Glutamatergic neuron (in vitro differentiated cells): Measurements from ENCODE around the gene TTC38. TPM values are rescaled to one million over a fixed set of nuclear protein-coding genes. Genes with fewer than 3 reads are reported as not detected.

ENCODE experiments used
- DNase-seq: peaks from one replicate; pipeline ENCODE4 v3.0.0; 2022
- H3K27ac Mint-ChIP-seq: one replicate; pipeline ENCODE4 v1.8.0; 2020; ENCODE audit warnings: mild to moderate bottlenecking, mixed read lengths, inconsistent platforms; ENCODE audit not compliant: unreplicated experiment
- H3K27me3 Mint-ChIP-seq: one replicate; pipeline ENCODE4 v1.8.0; 2020; ENCODE audit warnings: mild to moderate bottlenecking, moderate library complexity, mixed read lengths, inconsistent platforms; ENCODE audit not compliant: unreplicated experiment
- H3K36me3 Mint-ChIP-seq: one replicate; pipeline ENCODE4 v1.8.0; 2020; ENCODE audit warnings: mild to moderate bottlenecking, mixed read lengths, inconsistent platforms; ENCODE audit not compliant: unreplicated experiment
- H3K4me1 Mint-ChIP-seq: one replicate; pipeline ENCODE4 v1.8.0; 2020; ENCODE audit warnings: mild to moderate bottlenecking, low read depth, mixed read lengths, inconsistent platforms; ENCODE audit not compliant: unreplicated experiment
- H3K4me3 Mint-ChIP-seq: one replicate; pipeline ENCODE4 v1.8.0; 2020; ENCODE audit warnings: mild to moderate bottlenecking, mixed read lengths, inconsistent platforms; ENCODE audit not compliant: unreplicated experiment
- H3K9me3 Mint-ChIP-seq: one replicate; pipeline ENCODE4 v1.8.0; 2020; ENCODE audit warnings: mild to moderate bottlenecking, moderate library complexity, mixed read lengths, inconsistent platforms; ENCODE audit not compliant: unreplicated experiment
- total RNA-seq: library from RNA; stranded (reverse); fragmentation: NEBNext Ultra II Directional; extraction: Animal tissue kit (Norgen Biotek cat#: 25700); gene quantifications from one replicate; pipeline ENCODE4 v1.2.1, GENCODE V29; 2021; ENCODE audit not compliant: unreplicated experiment
- TF ChIP-seq, protein P1 (sequence below): fragments of 200-600 bp; sonication (generic); IDR thresholded peaks from one replicate; pipeline ENCODE4 v1.5.0; 2021; ENCODE audit not compliant: partially characterized antibody, unreplicated experiment

TTC38 gene
- total RNA-seq, 1 donor from 2014 or later: 12.5 TPM

GRCh38 chr22:46275455-46276122 lies 7.8 kb downstream of the TTC38 start:
- Mint-ChIP-seq H3K27me3 (peaks cover 3% of the 10 kb centered on the region), H3K4me1 (peaks cover 9% of the 10 kb centered on the region), H3K27ac (no peak overlapping the region), H3K4me3 (no peak overlapping the region), H3K36me3 (peaks cover 15% of the 10 kb centered on the region), H3K9me3 (no peaks in the 10 kb centered on the region)
- no peak for DNase-seq
- TF ChIP-seq, protein P1, sequence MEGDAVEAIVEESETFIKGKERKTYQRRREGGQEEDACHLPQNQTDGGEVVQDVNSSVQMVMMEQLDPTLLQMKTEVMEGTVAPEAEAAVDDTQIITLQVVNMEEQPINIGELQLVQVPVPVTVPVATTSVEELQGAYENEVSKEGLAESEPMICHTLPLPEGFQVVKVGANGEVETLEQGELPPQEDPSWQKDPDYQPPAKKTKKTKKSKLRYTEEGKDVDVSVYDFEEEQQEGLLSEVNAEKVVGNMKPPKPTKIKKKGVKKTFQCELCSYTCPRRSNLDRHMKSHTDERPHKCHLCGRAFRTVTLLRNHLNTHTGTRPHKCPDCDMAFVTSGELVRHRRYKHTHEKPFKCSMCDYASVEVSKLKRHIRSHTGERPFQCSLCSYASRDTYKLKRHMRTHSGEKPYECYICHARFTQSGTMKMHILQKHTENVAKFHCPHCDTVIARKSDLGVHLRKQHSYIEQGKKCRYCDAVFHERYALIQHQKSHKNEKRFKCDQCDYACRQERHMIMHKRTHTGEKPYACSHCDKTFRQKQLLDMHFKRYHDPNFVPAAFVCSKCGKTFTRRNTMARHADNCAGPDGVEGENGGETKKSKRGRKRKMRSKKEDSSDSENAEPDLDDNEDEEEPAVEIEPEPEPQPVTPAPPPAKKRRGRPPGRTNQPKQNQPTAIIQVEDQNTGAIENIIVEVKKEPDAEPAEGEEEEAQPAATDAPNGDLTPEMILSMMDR: no peak

DNA sequence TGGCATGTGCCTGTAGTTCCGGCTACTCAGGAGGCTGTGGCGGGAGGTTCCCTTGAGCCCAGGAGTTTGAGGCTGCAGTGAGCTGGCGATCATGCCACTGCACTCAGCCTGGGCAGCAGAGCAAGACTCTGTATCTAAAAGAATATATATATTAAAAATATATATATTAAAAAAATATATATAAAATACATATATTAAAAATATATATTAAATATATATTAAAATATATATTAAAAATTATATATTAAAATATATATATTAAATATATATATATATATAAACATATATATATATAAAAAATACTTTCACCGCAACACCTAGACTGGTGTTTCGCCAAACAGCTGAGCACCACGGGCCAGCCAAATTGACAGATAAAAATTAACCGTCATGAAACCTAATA lies 8.8 kb downstream of the TTC38 start:
- no peak overlapping the region for H3K4me3 Mint-ChIP-seq
- peaks cover 3% of the 10 kb centered on the region for H3K27me3 Mint-ChIP-seq
- peaks cover 9% of the 10 kb centered on the region for H3K4me1 Mint-ChIP-seq
- H3K9me3 Mint-ChIP-seq: no peaks in the 10 kb centered on the region
- TF ChIP-seq, protein P1: no peak
- no peak for DNase-seq
- H3K36me3 Mint-ChIP-seq: peaks cover 15% of the 10 kb centered on the region
- no peak overlapping the region for H3K27ac Mint-ChIP-seq

DNA sequence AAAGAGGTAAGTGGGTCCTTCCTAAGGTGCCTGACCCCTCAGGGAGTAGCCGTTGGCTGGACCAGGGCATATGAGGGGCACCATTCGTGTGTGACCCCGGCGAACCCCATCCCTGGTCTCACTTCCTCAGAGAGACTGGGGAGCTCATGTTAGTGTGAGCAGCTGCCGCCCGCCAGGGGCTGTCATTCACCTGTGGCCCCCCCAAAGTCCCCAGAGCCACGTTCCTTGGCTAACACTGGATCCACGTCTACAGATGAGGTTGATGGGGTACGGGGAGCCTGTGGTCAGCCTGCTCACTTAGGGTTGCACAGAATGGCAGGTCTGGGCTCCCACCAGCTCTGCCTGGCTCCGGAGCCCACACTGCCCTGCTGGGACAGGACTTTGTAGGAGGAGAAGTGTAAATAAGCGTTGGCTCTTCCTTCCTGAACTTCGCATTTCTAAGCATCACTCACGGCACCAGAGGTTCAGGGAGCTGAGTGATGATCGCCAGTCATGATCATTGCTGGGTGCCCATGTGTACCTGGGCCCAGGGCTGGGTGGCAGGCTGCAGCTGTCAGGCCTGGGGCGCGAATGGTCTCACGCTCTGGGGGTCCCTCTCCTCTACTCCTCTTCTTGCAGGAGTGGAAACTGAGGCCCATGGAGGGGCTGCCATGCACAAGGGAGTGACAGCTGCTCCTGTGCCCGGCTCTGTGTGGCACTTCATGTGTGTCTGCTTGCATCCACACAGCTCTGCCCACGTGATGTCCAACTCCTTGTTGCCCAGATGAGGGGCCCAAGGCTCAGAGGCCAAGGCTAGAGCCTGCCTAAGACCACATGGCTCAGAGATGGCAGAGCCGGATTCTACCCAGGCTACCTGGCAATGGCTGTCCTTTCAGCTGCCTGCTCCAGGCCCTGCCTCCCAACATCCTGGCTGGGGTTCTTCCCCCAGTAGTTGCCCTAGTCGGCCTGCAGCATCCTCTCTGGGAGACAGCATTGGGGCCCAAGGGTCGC lies 11.1 kb downstream of the TTC38 start:
- Mint-ChIP-seq H3K4me1 (peaks cover 1% of the 10 kb centered on the region), H3K36me3 (peaks cover 15% of the 10 kb centered on the region), H3K9me3 (peaks cover 3% of the 10 kb centered on the region), H3K4me3 (no peak overlapping the region), H3K27me3 (peaks cover 3% of the 10 kb centered on the region), H3K27ac (no peak overlapping the region)
- TF ChIP-seq, protein P1: no peak
- no peak for DNase-seq

GRCh38 chr22:46280063-46280817 lies 12.4 kb downstream of the TTC38 start:
- Mint-ChIP-seq H3K4me3 (no peak overlapping the region), H3K36me3 (peaks cover 18% of the 10 kb centered on the region), H3K27ac (no peak overlapping the region), H3K27me3 (no peaks in the 10 kb centered on the region), H3K9me3 (peaks cover 3% of the 10 kb centered on the region), H3K4me1 (no peaks in the 10 kb centered on the region)
- no peak for DNase-seq
- TF ChIP-seq, protein P1: no peak
